WTC11 (cell line): ENCODE results near the gene AKT2. TPM values are rescaled to one million over a fixed set of nuclear protein-coding genes. Genes with fewer than 3 reads are reported as not detected.

Source experiments
- ATAC-seq: fragments of 200-7000 bp; cut with Tn5 transposase; 2 replicates; pipeline ENCODE4 v1.10.0; 2021; ENCODE audit warnings: mild to moderate bottlenecking, moderate library complexity
- CTCF ChIA-PET: fragments of 300-600 bp; sonication (Branson Sonifier 250); formaldehyde crosslinking; loops from one replicate; lab custom pipeline; 2021; ENCODE audit warnings: antibody characterized with exemption; lab: Charles Lee
- POLR2A ChIA-PET: fragments of 350-600 bp; sonication (Branson Sonifier 250); formaldehyde crosslinking; loops from one replicate; lab custom pipeline; 2021; ENCODE audit warnings: antibody characterized with exemption; lab: Charles Lee
- DNase-seq: peaks from one replicate; pipeline ENCODE4 v3.0.0; 2021; ENCODE audit warnings: low spot score
- H3K27ac Mint-ChIP-seq: 2 replicates; pipeline ENCODE4 v1.8.0; 2021; ENCODE audit warnings: mixed read lengths
- H3K27me3 Mint-ChIP-seq: 2 replicates; pipeline ENCODE4 v1.8.0; 2021; ENCODE audit warnings: low read depth, mild to moderate bottlenecking, moderate library complexity, mixed read lengths
- H3K36me3 Mint-ChIP-seq: 2 replicates; pipeline ENCODE4 v1.8.0; 2021; ENCODE audit warnings: mixed read lengths
- H3K4me1 Mint-ChIP-seq: 2 replicates; pipeline ENCODE4 v1.8.0; 2022; ENCODE audit warnings: mixed read lengths
- H3K4me3 Mint-ChIP-seq: 2 replicates; pipeline ENCODE4 v1.8.0; 2021; ENCODE audit warnings: mild to moderate bottlenecking, moderate library complexity, mixed read lengths
- H3K9me3 Mint-ChIP-seq: 2 replicates; pipeline ENCODE4 v1.8.0; 2021; ENCODE audit warnings: mixed read lengths
- CREM ChIP-seq: sonication (generic); formaldehyde crosslinking; IDR thresholded peaks from 2 replicates; pipeline ENCODE4 v1.8.1; 2022; ENCODE audit warnings: mild to moderate bottlenecking, missing genetic modification reagents, moderate library complexity
- EMX1 ChIP-seq: fragments of 250-450 bp; sonication (Bioruptor Pico); IDR thresholded peaks from 2 replicates; pipeline ENCODE4 v1.8.0; 2021; ENCODE audit warnings: mild to moderate bottlenecking
- ETV6 ChIP-seq: sonication (generic); formaldehyde crosslinking; IDR thresholded peaks from 2 replicates; pipeline ENCODE4 v1.8.1; 2022; ENCODE audit warnings: mild to moderate bottlenecking, missing genetic modification reagents
- GABPB1 ChIP-seq: sonication (generic); formaldehyde crosslinking; IDR thresholded peaks from 2 replicates; pipeline ENCODE4 v1.8.1; 2023; ENCODE audit warnings: mild to moderate bottlenecking, missing genetic modification reagents
- IRF2 ChIP-seq: sonication (generic); formaldehyde crosslinking; IDR thresholded peaks from 2 replicates; pipeline ENCODE4 v1.8.0; 2022; ENCODE audit warnings: low read depth, missing genetic modification reagents, borderline replicate concordance
- NFATC4 ChIP-seq: fragments of 250-450 bp; sonication (Bioruptor Pico); IDR thresholded peaks from 2 replicates; pipeline ENCODE4 v1.9.0; 2021; ENCODE audit warnings: mild to moderate bottlenecking
- SMAD3 ChIP-seq: sonication (generic); formaldehyde crosslinking; IDR thresholded peaks from 2 replicates; pipeline ENCODE4 v1.8.0; 2022; ENCODE audit warnings: missing genetic modification reagents, mild to moderate bottlenecking, borderline replicate concordance
- SOX15 ChIP-seq: fragments of 250-450 bp; sonication (Bioruptor Pico); IDR thresholded peaks from 2 replicates; pipeline ENCODE4 v1.9.0; 2021; ENCODE audit warnings: mild to moderate bottlenecking
- ZBTB21 ChIP-seq: sonication (generic); formaldehyde crosslinking; IDR thresholded peaks from 2 replicates; pipeline ENCODE4 v1.8.1; 2023; ENCODE audit warnings: mild to moderate bottlenecking, missing genetic modification reagents, borderline replicate concordance
- total RNA-seq: library from RNA; stranded (reverse); gene quantifications from 3 replicates; pipeline ENCODE4 v1.2.3, GENCODE V29; 2021
- TF ChIP-seq, protein P1 (sequence below): sonication (generic); formaldehyde crosslinking; IDR thresholded peaks from 2 replicates; pipeline ENCODE4 v1.8.1; 2023; ENCODE audit warnings: mild to moderate bottlenecking, missing genetic modification reagents, borderline replicate concordance
- TF ChIP-seq, protein P2 (sequence below): sonication (generic); formaldehyde crosslinking; IDR thresholded peaks from 2 replicates; pipeline ENCODE4 v1.8.0; 2023; ENCODE audit warnings: missing genetic modification reagents
- TF ChIP-seq, protein P3 (sequence below): fragments of 200-600 bp; IDR thresholded peaks from 2 replicates; pipeline ENCODE4 v1.8.0; 2022; ENCODE audit warnings: antibody characterized with exemption
- TF ChIP-seq, protein P4 (sequence below): sonication (generic); formaldehyde crosslinking; IDR thresholded peaks from 2 replicates; pipeline ENCODE4 v1.8.1; 2023; ENCODE audit warnings: mild to moderate bottlenecking, missing genetic modification reagents, moderate library complexity
- TF ChIP-seq, protein P5 (sequence below): sonication (generic); formaldehyde crosslinking; IDR thresholded peaks from 2 replicates; pipeline ENCODE4 v1.8.0; 2022; ENCODE audit warnings: mild to moderate bottlenecking, missing genetic modification reagents

The AKT2 gene
- total RNA-seq, 1 experiment from 2014 or later, result 156 TPM

DNA sequence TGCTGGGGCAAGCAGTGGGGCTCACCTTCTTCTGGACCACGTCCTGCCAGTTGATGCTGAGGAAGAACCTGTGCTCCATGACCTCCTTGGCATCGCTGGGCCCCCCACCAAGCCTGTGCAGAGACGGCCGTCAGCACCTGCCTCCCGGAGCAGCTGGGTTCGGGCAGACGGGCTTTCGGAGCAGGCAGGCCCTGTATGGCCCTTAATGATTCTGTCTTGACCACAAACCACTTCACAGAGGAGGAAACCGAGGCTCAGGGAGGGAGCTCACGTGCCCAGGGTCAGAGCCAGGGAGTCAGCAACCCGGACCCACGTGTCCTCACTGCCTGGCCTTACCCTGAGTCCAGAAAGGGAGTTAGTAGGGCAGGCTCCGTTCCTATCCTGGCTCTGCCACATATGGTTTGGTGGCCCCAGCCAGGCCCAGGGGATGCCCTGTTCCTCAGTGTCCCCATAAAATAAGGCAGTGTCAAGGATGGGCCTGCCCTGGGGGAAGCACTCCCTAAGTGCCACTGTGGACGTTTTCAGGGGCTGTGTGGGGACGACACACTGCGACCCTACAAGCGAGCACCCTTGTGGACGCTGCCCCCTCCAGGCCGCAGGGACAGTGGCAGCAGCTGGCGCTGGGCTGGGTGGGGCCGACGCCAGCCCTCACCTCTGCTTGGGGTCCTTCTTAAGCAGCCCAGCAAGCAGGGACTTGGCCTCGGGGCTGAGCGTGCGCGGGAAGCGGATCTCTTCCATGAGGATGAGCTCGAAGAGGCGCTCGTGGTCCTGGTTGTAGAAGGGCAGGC is 49.7 kb downstream of the AKT2 start:
- POLR2A ChIA-PET, result no interaction called here
- ATAC-seq (peak; percentile 61), DNase-seq (peak; percentile 56)
- Mint-ChIP-seq H3K27me3 (no peaks in the 10 kb centered on the region), H3K27ac (no peak overlapping the region), H3K4me3 (no peak overlapping the region), H3K36me3 (peaks cover 22% of the 10 kb centered on the region; the same call in 1 of the 2 replicates), H3K9me3 (no peaks in the 10 kb centered on the region), H3K4me1 (peaks cover 21% of the 10 kb centered on the region)
- no peak for TF ChIP-seq ZBTB21 (CRISPR knock-in tag)
- TF ChIP-seq, protein P1, sequence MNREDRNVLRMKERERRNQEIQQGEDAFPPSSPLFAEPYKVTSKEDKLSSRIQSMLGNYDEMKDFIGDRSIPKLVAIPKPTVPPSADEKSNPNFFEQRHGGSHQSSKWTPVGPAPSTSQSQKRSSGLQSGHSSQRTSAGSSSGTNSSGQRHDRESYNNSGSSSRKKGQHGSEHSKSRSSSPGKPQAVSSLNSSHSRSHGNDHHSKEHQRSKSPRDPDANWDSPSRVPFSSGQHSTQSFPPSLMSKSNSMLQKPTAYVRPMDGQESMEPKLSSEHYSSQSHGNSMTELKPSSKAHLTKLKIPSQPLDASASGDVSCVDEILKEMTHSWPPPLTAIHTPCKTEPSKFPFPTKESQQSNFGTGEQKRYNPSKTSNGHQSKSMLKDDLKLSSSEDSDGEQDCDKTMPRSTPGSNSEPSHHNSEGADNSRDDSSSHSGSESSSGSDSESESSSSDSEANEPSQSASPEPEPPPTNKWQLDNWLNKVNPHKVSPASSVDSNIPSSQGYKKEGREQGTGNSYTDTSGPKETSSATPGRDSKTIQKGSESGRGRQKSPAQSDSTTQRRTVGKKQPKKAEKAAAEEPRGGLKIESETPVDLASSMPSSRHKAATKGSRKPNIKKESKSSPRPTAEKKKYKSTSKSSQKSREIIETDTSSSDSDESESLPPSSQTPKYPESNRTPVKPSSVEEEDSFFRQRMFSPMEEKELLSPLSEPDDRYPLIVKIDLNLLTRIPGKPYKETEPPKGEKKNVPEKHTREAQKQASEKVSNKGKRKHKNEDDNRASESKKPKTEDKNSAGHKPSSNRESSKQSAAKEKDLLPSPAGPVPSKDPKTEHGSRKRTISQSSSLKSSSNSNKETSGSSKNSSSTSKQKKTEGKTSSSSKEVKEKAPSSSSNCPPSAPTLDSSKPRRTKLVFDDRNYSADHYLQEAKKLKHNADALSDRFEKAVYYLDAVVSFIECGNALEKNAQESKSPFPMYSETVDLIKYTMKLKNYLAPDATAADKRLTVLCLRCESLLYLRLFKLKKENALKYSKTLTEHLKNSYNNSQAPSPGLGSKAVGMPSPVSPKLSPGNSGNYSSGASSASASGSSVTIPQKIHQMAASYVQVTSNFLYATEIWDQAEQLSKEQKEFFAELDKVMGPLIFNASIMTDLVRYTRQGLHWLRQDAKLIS, result no peak
- TF ChIP-seq SMAD3, result no peak
- TF ChIP-seq SOX15 (CRISPR knock-in tag), result no peak
- no peak for TF ChIP-seq EMX1 (CRISPR knock-in tag)
- TF ChIP-seq, protein P2, sequence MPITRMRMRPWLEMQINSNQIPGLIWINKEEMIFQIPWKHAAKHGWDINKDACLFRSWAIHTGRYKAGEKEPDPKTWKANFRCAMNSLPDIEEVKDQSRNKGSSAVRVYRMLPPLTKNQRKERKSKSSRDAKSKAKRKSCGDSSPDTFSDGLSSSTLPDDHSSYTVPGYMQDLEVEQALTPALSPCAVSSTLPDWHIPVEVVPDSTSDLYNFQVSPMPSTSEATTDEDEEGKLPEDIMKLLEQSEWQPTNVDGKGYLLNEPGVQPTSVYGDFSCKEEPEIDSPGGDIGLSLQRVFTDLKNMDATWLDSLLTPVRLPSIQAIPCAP (CRISPR knock-in tag), result no peak
- TF ChIP-seq CREM (CRISPR knock-in tag), result no peak
- TF ChIP-seq, protein P3, sequence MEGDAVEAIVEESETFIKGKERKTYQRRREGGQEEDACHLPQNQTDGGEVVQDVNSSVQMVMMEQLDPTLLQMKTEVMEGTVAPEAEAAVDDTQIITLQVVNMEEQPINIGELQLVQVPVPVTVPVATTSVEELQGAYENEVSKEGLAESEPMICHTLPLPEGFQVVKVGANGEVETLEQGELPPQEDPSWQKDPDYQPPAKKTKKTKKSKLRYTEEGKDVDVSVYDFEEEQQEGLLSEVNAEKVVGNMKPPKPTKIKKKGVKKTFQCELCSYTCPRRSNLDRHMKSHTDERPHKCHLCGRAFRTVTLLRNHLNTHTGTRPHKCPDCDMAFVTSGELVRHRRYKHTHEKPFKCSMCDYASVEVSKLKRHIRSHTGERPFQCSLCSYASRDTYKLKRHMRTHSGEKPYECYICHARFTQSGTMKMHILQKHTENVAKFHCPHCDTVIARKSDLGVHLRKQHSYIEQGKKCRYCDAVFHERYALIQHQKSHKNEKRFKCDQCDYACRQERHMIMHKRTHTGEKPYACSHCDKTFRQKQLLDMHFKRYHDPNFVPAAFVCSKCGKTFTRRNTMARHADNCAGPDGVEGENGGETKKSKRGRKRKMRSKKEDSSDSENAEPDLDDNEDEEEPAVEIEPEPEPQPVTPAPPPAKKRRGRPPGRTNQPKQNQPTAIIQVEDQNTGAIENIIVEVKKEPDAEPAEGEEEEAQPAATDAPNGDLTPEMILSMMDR, result peak; percentile 32; the same call in 1 of the 2 replicates
- CTCF ChIA-PET, result interaction anchor here (0.7 to 1.8 kb wide), 9 partner anchors 9 to 96 kb away, joined by 3 to 6 read pairs (median 4); partner anchors contain the start of genes CCNP and TTC9B

DNA sequence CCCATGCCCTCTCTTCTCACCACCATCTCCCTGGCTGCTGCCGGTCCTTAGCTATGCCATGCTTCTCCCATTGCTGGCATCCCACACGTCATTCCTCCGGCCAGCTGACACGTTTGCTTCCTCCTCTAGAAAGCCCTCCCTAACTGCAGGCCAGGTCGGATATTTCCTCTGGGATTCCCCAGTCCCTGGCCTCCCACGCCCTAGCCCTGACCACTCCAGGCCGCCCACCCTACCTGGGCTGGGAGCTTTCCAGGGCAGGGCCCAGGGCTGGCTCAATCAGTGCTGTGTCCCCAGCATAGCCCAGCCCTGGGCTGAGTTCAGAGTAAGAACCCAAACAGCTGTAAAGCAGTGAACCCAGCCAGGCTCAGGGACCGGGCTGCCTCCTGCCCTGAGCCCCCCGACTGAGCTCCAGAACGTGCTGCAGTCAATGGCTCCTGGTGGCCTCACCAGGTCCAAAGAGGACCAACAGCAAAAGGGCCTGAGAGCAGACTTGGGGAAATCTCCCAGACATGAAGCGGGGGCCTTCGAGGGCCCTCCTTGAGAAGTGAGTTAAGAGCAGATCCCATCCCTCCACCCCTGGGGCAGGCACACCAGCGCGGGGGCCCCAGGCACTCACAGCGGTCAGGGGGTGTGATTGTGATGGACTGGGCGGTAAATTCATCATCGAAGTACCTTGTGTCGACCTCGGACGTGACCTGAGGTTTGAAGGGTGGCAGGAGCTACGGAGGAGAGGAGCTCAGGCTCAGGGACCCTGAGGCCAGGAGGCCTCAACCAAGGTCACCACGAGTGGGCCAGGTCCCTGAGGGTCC is 50.5 kb downstream of the AKT2 start:
- Mint-ChIP-seq H3K4me1 (peaks cover 27% of the 10 kb centered on the region), H3K4me3 (no peak overlapping the region), H3K36me3 (peaks cover 18% of the 10 kb centered on the region; the same call in 1 of the 2 replicates), H3K27ac (no peak overlapping the region; the same call in 1 of the 2 replicates), H3K27me3 (no peaks in the 10 kb centered on the region), H3K9me3 (no peaks in the 10 kb centered on the region)
- ChIA-PET CTCF (interaction anchor here (1.3 to 1.5 kb wide), 3 partner anchors 11 to 18 kb away, joined by 4 to 6 read pairs (median 5); partner anchors contain the start of gene TTC9B), POLR2A (no interaction called here)
- no peak for ATAC-seq
- DNase-seq, result no peak
- TF ChIP-seq NFATC4 (CRISPR knock-in tag), result no peak
- TF ChIP-seq IRF2, result no peak
- TF ChIP-seq, all 79 proteins: peak for 0

DNA sequence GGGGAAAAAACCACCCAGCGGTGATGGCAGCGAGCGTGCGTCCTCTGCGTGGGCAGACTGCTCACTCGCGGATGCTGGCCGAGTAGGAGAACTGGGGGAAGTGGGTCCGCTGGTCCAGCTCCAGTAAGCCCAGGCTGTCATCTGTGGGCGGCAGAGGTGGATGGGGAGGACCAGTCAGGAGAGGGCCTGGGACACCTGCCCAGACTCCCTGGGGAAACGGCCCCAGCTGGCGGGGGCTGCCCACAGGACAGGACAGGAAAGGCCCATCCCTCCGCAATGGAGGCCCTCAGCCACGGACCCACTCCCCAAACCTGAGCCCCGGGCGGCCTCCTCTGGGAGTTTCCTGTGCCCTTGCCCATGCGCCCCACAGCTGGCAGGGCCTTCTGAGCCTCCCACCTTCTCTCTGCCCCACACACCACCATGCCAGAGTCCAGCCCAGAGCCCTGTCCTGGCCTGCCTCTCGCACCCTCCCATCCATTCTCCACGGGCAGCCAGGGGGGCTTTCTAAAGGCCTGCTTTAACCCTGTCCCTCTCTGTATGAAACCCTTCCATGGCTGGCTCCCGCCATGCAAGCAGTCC is 51.2 kb downstream of the AKT2 start:
- Mint-ChIP-seq H3K4me3 (no peak overlapping the region), H3K4me1 (peaks cover 27% of the 10 kb centered on the region), H3K27ac (no peak overlapping the region), H3K36me3 (peaks cover 11% of the 10 kb centered on the region; the same call in 1 of the 2 replicates), H3K27me3 (no peaks in the 10 kb centered on the region; the same call in 1 of the 2 replicates), H3K9me3 (no peaks in the 10 kb centered on the region)
- ATAC-seq, result no peak
- ChIA-PET CTCF (interaction anchor here (0.5 to 1.5 kb wide), 4 partner anchors 11 to 140 kb away, joined by 4 to 6 read pairs (median 5); partner anchors contain the start of gene TTC9B), POLR2A (no interaction called here)
- DNase-seq, result no peak
- no peak for TF ChIP-seq ETV6 (CRISPR knock-in tag)
- TF ChIP-seq GABPB1, result no peak
- TF ChIP-seq SOX15 (CRISPR knock-in tag), result no peak
- TF ChIP-seq, protein P4, sequence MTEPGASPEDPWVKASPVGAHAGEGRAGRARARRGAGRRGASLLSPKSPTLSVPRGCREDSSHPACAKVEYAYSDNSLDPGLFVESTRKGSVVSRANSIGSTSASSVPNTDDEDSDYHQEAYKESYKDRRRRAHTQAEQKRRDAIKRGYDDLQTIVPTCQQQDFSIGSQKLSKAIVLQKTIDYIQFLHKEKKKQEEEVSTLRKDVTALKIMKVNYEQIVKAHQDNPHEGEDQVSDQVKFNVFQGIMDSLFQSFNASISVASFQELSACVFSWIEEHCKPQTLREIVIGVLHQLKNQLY (CRISPR knock-in tag), result no peak
- TF ChIP-seq, protein P5, sequence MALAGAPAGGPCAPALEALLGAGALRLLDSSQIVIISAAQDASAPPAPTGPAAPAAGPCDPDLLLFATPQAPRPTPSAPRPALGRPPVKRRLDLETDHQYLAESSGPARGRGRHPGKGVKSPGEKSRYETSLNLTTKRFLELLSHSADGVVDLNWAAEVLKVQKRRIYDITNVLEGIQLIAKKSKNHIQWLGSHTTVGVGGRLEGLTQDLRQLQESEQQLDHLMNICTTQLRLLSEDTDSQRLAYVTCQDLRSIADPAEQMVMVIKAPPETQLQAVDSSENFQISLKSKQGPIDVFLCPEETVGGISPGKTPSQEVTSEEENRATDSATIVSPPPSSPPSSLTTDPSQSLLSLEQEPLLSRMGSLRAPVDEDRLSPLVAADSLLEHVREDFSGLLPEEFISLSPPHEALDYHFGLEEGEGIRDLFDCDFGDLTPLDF (CRISPR knock-in tag), result no peak
- TF ChIP-seq, protein P1, result no peak
